H1 (cell line): Measurements from ENCODE around the gene PTPN5. TPM values are rescaled to one million over a fixed set of nuclear protein-coding genes. Genes with fewer than 3 reads are reported as not detected.

Experiments used
- CBX5 ChIP-seq: fragments of 300-800, 300-1000 bp; sonication (generic); IDR thresholded peaks from 2 replicates; pipeline ENCODE4 v1.7.1; 2016; ENCODE audit warnings: antibody characterized with exemption, low read length, low read depth
- CEBPB ChIP-seq: IDR thresholded peaks from 2 replicates; pipeline ENCODE4 v1.6.1; 2012; ENCODE audit warnings: low read depth, low read length
- CHD1 ChIP-seq: IDR thresholded peaks from 2 replicates; pipeline ENCODE4 v1.6.1; 2012; ENCODE audit warnings: low read depth, low read length, improper control_type of control experiment
- EP300 ChIP-seq, 2 experiments: IDR thresholded peaks; 1 replicate in 1 of 2; 2 replicates in 1 of 2; pipeline ENCODE4 v1.6.1; 2011 to 2012; ENCODE audit warnings: low read depth in 2 of 2, low read length in 2 of 2, mild to moderate bottlenecking in 2 of 2, borderline replicate concordance in 1 of 2, inconsistent platforms in 1 of 2, moderate library complexity in 1 of 2
- GTF2F1 ChIP-seq: IDR thresholded peaks from 2 replicates; pipeline ENCODE4 v1.6.1; 2012; ENCODE audit warnings: low read depth, low read length, improper control_type of control experiment, borderline replicate concordance
- RXRA ChIP-seq: IDR thresholded peaks from 2 replicates; pipeline ENCODE4 v1.6.1; 2011; ENCODE audit warnings: low read depth, mild to moderate bottlenecking, low read length, moderate library complexity; ENCODE audit not compliant: insufficient read depth
- SIN3A ChIP-seq, 2 experiments: IDR thresholded peaks in 1 of 2; conservative IDR thresholded peaks in 1 of 2; 2 replicates each; pipeline ENCODE4 v1.6.1; 2011 to 2012; ENCODE audit warnings: low read length in 2 of 2, improper control_type of control experiment in 1 of 2, low read depth in 1 of 2, mild to moderate bottlenecking in 1 of 2
- TAF7 ChIP-seq: optimal IDR thresholded peaks from 2 replicates; pipeline ENCODE3; 2011; ENCODE audit warnings: low read depth, mild to moderate bottlenecking, inconsistent platforms, low read length, moderate library complexity, borderline replicate concordance
- polyA plus RNA-seq, 7 experiments: library from polyadenylated mRNA; depleted of rRNA in 3 of 7; stranded (reverse) in 5 of 7; unstranded in 2 of 7; fragments of >200 nt in 5 of 7; fragments of 200-250 nt in 2 of 7; gene quantifications; 1 replicate in 5 of 7; 2 replicates in 1 of 7; 4 replicates in 1 of 7; pipeline versions ENCODE4 v1.2.1 to v1.2.3, GENCODE V29; 2011 to 2013; ENCODE audit warnings: missing spikeins in 2 of 7, mixed read lengths in 2 of 7
- total RNA-seq: library from RNA; stranded (reverse); fragmentation: NEBNext Ultra II Directional; extraction: Animal tissue kit (Norgen Biotek cat#: 25700); gene quantifications from 2 replicates; pipeline ENCODE4 v1.2.1, GENCODE V29; 2021
- TF ChIP-seq, protein P1 (sequence below): fragments of 300-600 bp; sonication (generic); IDR thresholded peaks from 2 replicates; pipeline ENCODE4 v1.7.1; 2012; ENCODE audit warnings: low read length, moderate library complexity, mild to moderate bottlenecking, inconsistent platforms; ENCODE audit not compliant: insufficient replicate concordance

The PTPN5 gene
- total and polyA plus RNA-seq, 2 of the 8 experiments (the other 6 are each of a cell fraction or from before 2014, with no cell fraction given) = 8.4 to 12.9 TPM

DNA sequence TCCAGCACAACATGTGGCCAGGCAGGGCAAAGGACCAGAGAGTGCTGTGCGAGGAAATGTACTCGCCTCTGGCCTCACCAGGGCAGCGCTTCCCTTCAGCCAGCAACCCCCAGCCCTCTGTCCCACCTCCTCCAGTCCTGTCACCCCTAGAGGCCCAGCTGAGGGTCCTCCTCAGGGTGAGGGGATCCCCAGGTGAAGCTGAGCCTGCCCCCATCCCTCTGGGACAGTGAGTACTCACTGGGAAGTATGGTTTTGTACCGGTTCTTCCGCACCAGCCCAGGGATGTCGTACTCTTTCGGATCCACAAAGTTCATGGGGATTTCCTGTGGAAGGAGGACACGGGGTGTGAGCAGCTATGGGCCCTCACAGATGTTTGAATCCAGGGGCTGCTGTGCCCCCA lies 54.0 kb downstream of the PTPN5 start (continued):
- TF ChIP-seq, protein P1, sequence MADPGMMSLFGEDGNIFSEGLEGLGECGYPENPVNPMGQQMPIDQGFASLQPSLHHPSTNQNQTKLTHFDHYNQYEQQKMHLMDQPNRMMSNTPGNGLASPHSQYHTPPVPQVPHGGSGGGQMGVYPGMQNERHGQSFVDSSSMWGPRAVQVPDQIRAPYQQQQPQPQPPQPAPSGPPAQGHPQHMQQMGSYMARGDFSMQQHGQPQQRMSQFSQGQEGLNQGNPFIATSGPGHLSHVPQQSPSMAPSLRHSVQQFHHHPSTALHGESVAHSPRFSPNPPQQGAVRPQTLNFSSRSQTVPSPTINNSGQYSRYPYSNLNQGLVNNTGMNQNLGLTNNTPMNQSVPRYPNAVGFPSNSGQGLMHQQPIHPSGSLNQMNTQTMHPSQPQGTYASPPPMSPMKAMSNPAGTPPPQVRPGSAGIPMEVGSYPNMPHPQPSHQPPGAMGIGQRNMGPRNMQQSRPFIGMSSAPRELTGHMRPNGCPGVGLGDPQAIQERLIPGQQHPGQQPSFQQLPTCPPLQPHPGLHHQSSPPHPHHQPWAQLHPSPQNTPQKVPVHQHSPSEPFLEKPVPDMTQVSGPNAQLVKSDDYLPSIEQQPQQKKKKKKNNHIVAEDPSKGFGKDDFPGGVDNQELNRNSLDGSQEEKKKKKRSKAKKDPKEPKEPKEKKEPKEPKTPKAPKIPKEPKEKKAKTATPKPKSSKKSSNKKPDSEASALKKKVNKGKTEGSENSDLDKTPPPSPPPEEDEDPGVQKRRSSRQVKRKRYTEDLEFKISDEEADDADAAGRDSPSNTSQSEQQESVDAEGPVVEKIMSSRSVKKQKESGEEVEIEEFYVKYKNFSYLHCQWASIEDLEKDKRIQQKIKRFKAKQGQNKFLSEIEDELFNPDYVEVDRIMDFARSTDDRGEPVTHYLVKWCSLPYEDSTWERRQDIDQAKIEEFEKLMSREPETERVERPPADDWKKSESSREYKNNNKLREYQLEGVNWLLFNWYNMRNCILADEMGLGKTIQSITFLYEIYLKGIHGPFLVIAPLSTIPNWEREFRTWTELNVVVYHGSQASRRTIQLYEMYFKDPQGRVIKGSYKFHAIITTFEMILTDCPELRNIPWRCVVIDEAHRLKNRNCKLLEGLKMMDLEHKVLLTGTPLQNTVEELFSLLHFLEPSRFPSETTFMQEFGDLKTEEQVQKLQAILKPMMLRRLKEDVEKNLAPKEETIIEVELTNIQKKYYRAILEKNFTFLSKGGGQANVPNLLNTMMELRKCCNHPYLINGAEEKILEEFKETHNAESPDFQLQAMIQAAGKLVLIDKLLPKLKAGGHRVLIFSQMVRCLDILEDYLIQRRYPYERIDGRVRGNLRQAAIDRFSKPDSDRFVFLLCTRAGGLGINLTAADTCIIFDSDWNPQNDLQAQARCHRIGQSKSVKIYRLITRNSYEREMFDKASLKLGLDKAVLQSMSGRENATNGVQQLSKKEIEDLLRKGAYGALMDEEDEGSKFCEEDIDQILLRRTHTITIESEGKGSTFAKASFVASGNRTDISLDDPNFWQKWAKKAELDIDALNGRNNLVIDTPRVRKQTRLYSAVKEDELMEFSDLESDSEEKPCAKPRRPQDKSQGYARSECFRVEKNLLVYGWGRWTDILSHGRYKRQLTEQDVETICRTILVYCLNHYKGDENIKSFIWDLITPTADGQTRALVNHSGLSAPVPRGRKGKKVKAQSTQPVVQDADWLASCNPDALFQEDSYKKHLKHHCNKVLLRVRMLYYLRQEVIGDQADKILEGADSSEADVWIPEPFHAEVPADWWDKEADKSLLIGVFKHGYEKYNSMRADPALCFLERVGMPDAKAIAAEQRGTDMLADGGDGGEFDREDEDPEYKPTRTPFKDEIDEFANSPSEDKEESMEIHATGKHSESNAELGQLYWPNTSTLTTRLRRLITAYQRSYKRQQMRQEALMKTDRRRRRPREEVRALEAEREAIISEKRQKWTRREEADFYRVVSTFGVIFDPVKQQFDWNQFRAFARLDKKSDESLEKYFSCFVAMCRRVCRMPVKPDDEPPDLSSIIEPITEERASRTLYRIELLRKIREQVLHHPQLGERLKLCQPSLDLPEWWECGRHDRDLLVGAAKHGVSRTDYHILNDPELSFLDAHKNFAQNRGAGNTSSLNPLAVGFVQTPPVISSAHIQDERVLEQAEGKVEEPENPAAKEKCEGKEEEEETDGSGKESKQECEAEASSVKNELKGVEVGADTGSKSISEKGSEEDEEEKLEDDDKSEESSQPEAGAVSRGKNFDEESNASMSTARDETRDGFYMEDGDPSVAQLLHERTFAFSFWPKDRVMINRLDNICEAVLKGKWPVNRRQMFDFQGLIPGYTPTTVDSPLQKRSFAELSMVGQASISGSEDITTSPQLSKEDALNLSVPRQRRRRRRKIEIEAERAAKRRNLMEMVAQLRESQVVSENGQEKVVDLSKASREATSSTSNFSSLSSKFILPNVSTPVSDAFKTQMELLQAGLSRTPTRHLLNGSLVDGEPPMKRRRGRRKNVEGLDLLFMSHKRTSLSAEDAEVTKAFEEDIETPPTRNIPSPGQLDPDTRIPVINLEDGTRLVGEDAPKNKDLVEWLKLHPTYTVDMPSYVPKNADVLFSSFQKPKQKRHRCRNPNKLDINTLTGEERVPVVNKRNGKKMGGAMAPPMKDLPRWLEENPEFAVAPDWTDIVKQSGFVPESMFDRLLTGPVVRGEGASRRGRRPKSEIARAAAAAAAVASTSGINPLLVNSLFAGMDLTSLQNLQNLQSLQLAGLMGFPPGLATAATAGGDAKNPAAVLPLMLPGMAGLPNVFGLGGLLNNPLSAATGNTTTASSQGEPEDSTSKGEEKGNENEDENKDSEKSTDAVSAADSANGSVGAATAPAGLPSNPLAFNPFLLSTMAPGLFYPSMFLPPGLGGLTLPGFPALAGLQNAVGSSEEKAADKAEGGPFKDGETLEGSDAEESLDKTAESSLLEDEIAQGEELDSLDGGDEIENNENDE = no peak
- no peak for TF ChIP-seq CHD1
- no peak for TF ChIP-seq TAF7
- no peak for TF ChIP-seq SIN3A (conservative IDR thresholded peaks at IDR 0.05 in 1 of 2, IDR thresholded peaks at IDR 0.05 in 1 of 2; ENCODE audit: low read depth in 1 of 2, low read length in 2 of 2)
- TF ChIP-seq CBX5 = no peak
- TF ChIP-seq GTF2F1 = no peak
- TF ChIP-seq EP300 (IDR thresholded peaks at IDR 0.05; ENCODE audit: borderline replicate concordance in 1 of 2, low read depth in 2 of 2, low read length in 2 of 2) = no peak
- TF ChIP-seq CEBPB = no peak
- no peak for TF ChIP-seq RXRA
- TF ChIP-seq, all 59 proteins: peak for 0
